ENCODE results near the gene SND1. TPM values are rescaled to one million over a fixed set of nuclear protein-coding genes. Genes with fewer than 3 reads are reported as not detected.

Gene SND1
- total RNA-seq, 1 donor from 2014 or later: 232 TPM

- no peak for TF ChIP-seq CTCF (IDR thresholded peaks at IDR 0.05; ENCODE audit: insufficient read depth, low read length, severe bottlenecking)
- DNase-seq (ENCODE audit: low read depth) (no peak), FAIRE-seq (no peak)
- Histone ChIP-seq H3K4me3 (ENCODE audit: low read depth, low read length) (no peak overlapping the region), H3K27me3 (ENCODE audit: control insufficient read depth, insufficient read depth, low read length) (peaks cover 3% of the 10 kb centered on the region), H3K36me3 (ENCODE audit: control insufficient read depth, insufficient read depth, low read length) (no peaks in the 10 kb centered on the region)
Observed at GRCh38 chr7:128110641-128111364, 458.8 kb downstream of the SND1 start.

GRCh38 chr7:128112018-128112780 lies 460.2 kb downstream of the SND1 start:
- no peak for TF ChIP-seq CTCF (IDR thresholded peaks at IDR 0.05; ENCODE audit: insufficient read depth, low read length, severe bottlenecking)
- DNase-seq (ENCODE audit: low read depth): no peak
- no peak overlapping the region for H3K4me3 ChIP-seq (ENCODE audit: low read depth, low read length)
- no peak for FAIRE-seq
- H3K36me3 ChIP-seq (ENCODE audit: control insufficient read depth, insufficient read depth, low read length): no peaks in the 10 kb centered on the region
- H3K27me3 ChIP-seq (ENCODE audit: control insufficient read depth, insufficient read depth, low read length): peaks cover 2% of the 10 kb centered on the region

- no peak for DNase-seq (ENCODE audit: low read depth)
- no peak for TF ChIP-seq CTCF (IDR thresholded peaks at IDR 0.05; ENCODE audit: insufficient read depth, low read length, severe bottlenecking)
- H3K27me3 ChIP-seq (ENCODE audit: control insufficient read depth, insufficient read depth, low read length): peaks cover 2% of the 10 kb centered on the region
- H3K4me3 ChIP-seq (ENCODE audit: low read depth, low read length): no peak overlapping the region
- H3K36me3 ChIP-seq (ENCODE audit: control insufficient read depth, insufficient read depth, low read length): no peaks in the 10 kb centered on the region
- FAIRE-seq: no peak
Observed at GRCh38 chr7:128112781-128113221, 460.8 kb downstream of the SND1 start.

GRCh38 chr7:128113839-128114238 lies 461.8 kb downstream of the SND1 start:
- peaks cover under 1% of the 10 kb centered on the region for H3K27me3 ChIP-seq (ENCODE audit: control insufficient read depth, insufficient read depth, low read length)
- DNase-seq (ENCODE audit: low read depth) (no peak), FAIRE-seq (no peak)
- no peak for TF ChIP-seq CTCF (IDR thresholded peaks at IDR 0.05; ENCODE audit: insufficient read depth, low read length, severe bottlenecking)
- no peaks in the 10 kb centered on the region for H3K36me3 ChIP-seq (ENCODE audit: control insufficient read depth, insufficient read depth, low read length)
- H3K4me3 ChIP-seq (ENCODE audit: low read depth, low read length): no peak overlapping the region

- DNase-seq (ENCODE audit: low read depth) (no peak), FAIRE-seq (peak; percentile 36)
- H3K4me3 ChIP-seq (ENCODE audit: low read depth, low read length): no peak overlapping the region
Observed at GRCh38 chr7:128114806-128115205, 462.8 kb downstream of the SND1 start.

More at GRCh38 chr7:128114806-128115205, 462.8 kb downstream of the SND1 start:
- no peak for TF ChIP-seq CTCF (IDR thresholded peaks at IDR 0.05; ENCODE audit: insufficient read depth, low read length, severe bottlenecking)
- Histone ChIP-seq H3K36me3 (ENCODE audit: control insufficient read depth, insufficient read depth, low read length) (no peaks in the 10 kb centered on the region), H3K27me3 (ENCODE audit: control insufficient read depth, insufficient read depth, low read length) (no peaks in the 10 kb centered on the region)

Data from bronchial epithelial cell (primary cell).